ENCODE results near the gene PCCA.
"Not testable (repeated sequence)": the region's sequence is repeated elsewhere in the genome, so short reads cannot be mapped to it uniquely, and the experiment has no call there.

PCCA gene

GRCh38 chr13:100517728-100518127 is 428.8 kb downstream of the PCCA start:
- DNase-seq: no peak

GRCh38 chr13:100518394-100519062 is 429.6 kb downstream of the PCCA start:
- DNase-seq: no peak

GRCh38 chr13:100519626-100520025 is 430.7 kb downstream of the PCCA start:
- no peak for DNase-seq

- DNase-seq: no peak
These were observed 432.3 kb downstream of the PCCA start for GRCh38 chr13:100520936-100521850.

GRCh38 chr13:100521851-100522617 is 433.1 kb downstream of the PCCA start:
- DNase-seq: no peak

- DNase-seq: no peak
These were observed 433.9 kb downstream of the PCCA start for GRCh38 chr13:100522618-100523309.

- DNase-seq: no peak
These were observed 434.5 kb downstream of the PCCA start for GRCh38 chr13:100523411-100523810.

GRCh38 chr13:100523981-100524386 is 435.1 kb downstream of the PCCA start:
- DNase-seq: no peak

- DNase-seq: not testable (repeated sequence)
These were observed 435.8 kb downstream of the PCCA start for GRCh38 chr13:100524688-100525087.

- no peak for DNase-seq
These were observed 436.8 kb downstream of the PCCA start for GRCh38 chr13:100525453-100526317.

- DNase-seq: no peak
These were observed 437.6 kb downstream of the PCCA start for GRCh38 chr13:100526318-100527000.

- no peak for DNase-seq
These were observed 438.8 kb downstream of the PCCA start for GRCh38 chr13:100527644-100528043.

- DNase-seq: no peak
These were observed 439.5 kb downstream of the PCCA start for GRCh38 chr13:100528353-100528752.

- DNase-seq: no peak
These were observed 439.9 kb downstream of the PCCA start for GRCh38 chr13:100528820-100529219.

- no peak for DNase-seq
These were observed 440.9 kb downstream of the PCCA start for GRCh38 chr13:100529666-100530377.

GRCh38 chr13:100530671-100531213 is 441.8 kb downstream of the PCCA start:
- DNase-seq: no peak

- no peak for DNase-seq
These were observed 443.3 kb downstream of the PCCA start for GRCh38 chr13:100532090-100532766.

- DNase-seq: no peak
These were observed 444.0 kb downstream of the PCCA start for GRCh38 chr13:100532836-100533435.

GRCh38 chr13:100533588-100534041 is 444.7 kb downstream of the PCCA start:
- no peak for DNase-seq
